Activated effector memory CD4-positive, alpha-beta T cell treated with anti-CD3 and anti-CD28 coated beads, Interleukin-2, amount 50 U/mL, for 16 hours (primary cell): ENCODE measurements around the gene TSPOAP1.

Experiments used
- DNase-seq: peaks from one replicate; pipeline ENCODE4 v3.0.0-alpha.2; 2020

Gene TSPOAP1

GRCh38 chr17:58328195-58329034, at the start of gene TSPOAP1:
TSPOAP1 (minus strand) TSS chr17:58328795; CDS start chr17:58327920, 875 bp downstream.
- peak; percentile 90 for DNase-seq

GRCh38 chr17:58377661-58378060, 49.1 kb upstream of the TSPOAP1 start:
- DNase-seq: no peak

GRCh38 chr17:58377093-58377601, 48.6 kb upstream of the TSPOAP1 start:
- no peak for DNase-seq

GRCh38 chr17:58376472-58377000, 47.9 kb upstream of the TSPOAP1 start:
- DNase-seq: no peak

GRCh38 chr17:58375811-58376210, 47.2 kb upstream of the TSPOAP1 start:
- no peak for DNase-seq

GRCh38 chr17:58375256-58375655, 46.7 kb upstream of the TSPOAP1 start:
- no peak for DNase-seq

GRCh38 chr17:58373923-58374322, 45.3 kb upstream of the TSPOAP1 start:
- DNase-seq: no peak

- no peak for DNase-seq
Measured at GRCh38 chr17:58373003-58373402, 44.4 kb upstream of the TSPOAP1 start.

- DNase-seq: no peak
Measured at GRCh38 chr17:58371300-58371950, 42.8 kb upstream of the TSPOAP1 start.

- no peak for DNase-seq
Measured at GRCh38 chr17:58370716-58371115, 42.1 kb upstream of the TSPOAP1 start.

- no peak for DNase-seq
Measured at GRCh38 chr17:58370309-58370708, 41.7 kb upstream of the TSPOAP1 start.

- no peak for DNase-seq
Measured at GRCh38 chr17:58369214-58370031, 40.8 kb upstream of the TSPOAP1 start.

- no peak for DNase-seq
Measured at GRCh38 chr17:58368860-58369213, 40.2 kb upstream of the TSPOAP1 start.

- DNase-seq: no peak
Measured at GRCh38 chr17:58367461-58367860, 38.9 kb upstream of the TSPOAP1 start.

- no peak for DNase-seq
Measured at GRCh38 chr17:58365980-58366595, 37.5 kb upstream of the TSPOAP1 start.

- no peak for DNase-seq
Measured at GRCh38 chr17:58365185-58365979, 36.8 kb upstream of the TSPOAP1 start.

GRCh38 chr17:58364270-58364942, 35.8 kb upstream of the TSPOAP1 start:
- DNase-seq: no peak

GRCh38 chr17:58363457-58364185, 35.0 kb upstream of the TSPOAP1 start:
- no peak for DNase-seq

GRCh38 chr17:58362368-58363014, 33.9 kb upstream of the TSPOAP1 start:
- no peak for DNase-seq
